HG03066 (cell line): Measurements from ENCODE around the gene ARMH4.
A peak's percentile ranks its signal among the peaks of the same experiment; 100 is the strongest.

Experiments used
- ATAC-seq: cut with Tn5 transposase; IDR thresholded peaks from one replicate; pipeline ENCODE4 v1.9.1; 2021; ENCODE audit warnings: low read depth; ENCODE audit not compliant: unreplicated experiment

Gene ARMH4

GRCh38 chr14:58152014-58152857 lies at the start of gene ARMH4:
TSS of gene ARMH4 (minus strand) at chr14:58152213. CDS start at chr14:58139358, 12,855 bp downstream.
- peak; percentile 94 for ATAC-seq

GRCh38 chr14:58200846-58201245 lies 48.8 kb upstream of the ARMH4 start:
- no peak for ATAC-seq

- ATAC-seq = peak; percentile 7
These were observed 48.4 kb upstream of the ARMH4 start for GRCh38 chr14:58200480-58200841.

- peak; percentile 90 for ATAC-seq
These were observed 47.9 kb upstream of the ARMH4 start, which contains the start of gene ACTR10 for GRCh38 chr14:58199726-58200479. TSS of gene ACTR10 (plus strand) at chr14:58200149. CDS start at chr14:58200218, 69 bp downstream.

GRCh38 chr14:58198086-58198485 lies 46.1 kb upstream of the ARMH4 start:
- ATAC-seq = no peak

- no peak for ATAC-seq
These were observed 44.2 kb upstream of the ARMH4 start for GRCh38 chr14:58196198-58196597.

GRCh38 chr14:58193542-58193941 lies 41.5 kb upstream of the ARMH4 start:
- no peak for ATAC-seq

GRCh38 chr14:58191763-58192601 lies 40.0 kb upstream of the ARMH4 start:
- ATAC-seq = no peak

GRCh38 chr14:58189176-58189575 lies 37.2 kb upstream of the ARMH4 start:
- no peak for ATAC-seq

- no peak for ATAC-seq
These were observed 25.1 kb upstream of the ARMH4 start for GRCh38 chr14:58177125-58177524.

GRCh38 chr14:58171090-58171489 lies 19.1 kb upstream of the ARMH4 start:
- peak; percentile 97 for ATAC-seq

GRCh38 chr14:58167891-58168290 lies 15.9 kb upstream of the ARMH4 start:
- ATAC-seq = no peak

GRCh38 chr14:58167057-58167456 lies 15.0 kb upstream of the ARMH4 start:
- no peak for ATAC-seq

- no peak for ATAC-seq
These were observed 14.3 kb upstream of the ARMH4 start for GRCh38 chr14:58166005-58166983.

GRCh38 chr14:58160561-58160960 lies 8.5 kb upstream of the ARMH4 start:
- no peak for ATAC-seq

GRCh38 chr14:58151133-58152013 lies 640 bp downstream of the ARMH4 start:
- peak; percentile 4 for ATAC-seq

GRCh38 chr14:58150243-58150805 lies 1.7 kb downstream of the ARMH4 start:
- no peak for ATAC-seq

- no peak for ATAC-seq
These were observed 2.8 kb downstream of the ARMH4 start for GRCh38 chr14:58149196-58149595.
